Activated CD8-positive, alpha-beta memory T cell treated with anti-CD3 and anti-CD28 coated beads, Interleukin-2, amount 50 U/mL, for 1 hour (primary cell): ENCODE data around the gene TTC34.

Source experiments
- DNase-seq: peaks from one replicate; pipeline ENCODE4 v3.0.0-alpha.2; 2020; ENCODE audit errors: extremely low read depth

TTC34 gene

GRCh38 chr1:2642131-2642559, 159.3 kb downstream of the TTC34 start:
- no peak for DNase-seq

DNA sequence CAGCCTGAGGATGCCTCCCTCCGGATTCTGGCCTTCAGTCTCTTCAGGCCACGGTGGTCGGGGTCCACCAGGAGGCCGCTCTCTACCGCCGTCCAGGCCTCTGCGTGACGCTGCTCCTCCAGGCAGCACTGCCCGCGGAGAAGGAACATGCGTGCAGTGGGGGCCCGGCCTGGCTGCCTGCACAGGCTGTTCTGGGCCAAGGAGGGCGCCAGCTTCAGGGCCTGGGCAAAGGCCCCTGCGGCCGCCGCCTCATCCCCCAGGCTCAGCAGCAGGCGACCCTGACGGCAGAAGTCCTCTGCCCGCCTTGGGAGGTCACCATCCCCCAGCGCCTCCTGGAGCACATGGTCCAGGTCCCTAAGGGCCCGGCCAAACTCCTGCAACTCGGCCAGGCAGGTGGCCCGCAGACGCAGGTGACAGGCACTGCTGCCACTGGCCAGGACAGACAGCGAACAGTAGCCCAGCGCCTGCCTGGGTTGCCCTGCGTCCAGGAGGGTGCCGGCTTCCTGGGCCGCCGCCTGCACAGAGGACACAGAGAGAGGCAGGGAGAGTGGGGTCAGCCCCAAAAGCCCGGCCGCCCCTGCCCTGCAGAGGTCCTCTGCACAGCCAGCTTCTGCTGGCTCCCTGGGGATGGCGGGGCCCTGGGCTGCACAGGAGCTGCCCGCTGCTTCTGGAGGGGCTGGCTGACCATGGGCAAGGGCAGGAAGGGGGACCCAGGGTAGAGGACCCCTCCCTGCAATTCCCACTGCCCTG, 159.9 kb downstream of the TTC34 start:
- DNase-seq = no peak

DNA sequence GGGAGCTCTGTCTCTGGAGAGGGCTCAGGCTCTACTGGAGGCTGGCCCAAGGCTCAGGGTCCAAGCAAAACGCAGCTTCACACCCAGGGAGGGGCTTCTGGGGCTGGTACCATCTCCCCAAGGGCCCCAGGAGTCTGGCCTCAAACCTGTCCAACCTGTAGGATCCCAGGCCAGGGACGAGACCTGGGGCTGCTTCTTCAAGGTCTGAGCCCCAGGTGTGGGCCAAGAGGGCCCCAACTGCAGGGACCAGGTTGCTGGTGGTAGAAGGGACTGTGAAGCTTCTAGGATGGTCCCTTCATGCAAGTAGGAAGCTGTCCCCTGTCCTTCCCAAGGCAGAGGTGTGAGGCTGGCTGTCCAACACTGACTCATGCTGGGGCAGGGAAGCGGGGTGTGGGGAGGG, 160.9 kb downstream of the TTC34 start:
- DNase-seq = no peak

GRCh38 chr1:2639607-2640521, 161.6 kb downstream of the TTC34 start:
- DNase-seq = no peak

DNA sequence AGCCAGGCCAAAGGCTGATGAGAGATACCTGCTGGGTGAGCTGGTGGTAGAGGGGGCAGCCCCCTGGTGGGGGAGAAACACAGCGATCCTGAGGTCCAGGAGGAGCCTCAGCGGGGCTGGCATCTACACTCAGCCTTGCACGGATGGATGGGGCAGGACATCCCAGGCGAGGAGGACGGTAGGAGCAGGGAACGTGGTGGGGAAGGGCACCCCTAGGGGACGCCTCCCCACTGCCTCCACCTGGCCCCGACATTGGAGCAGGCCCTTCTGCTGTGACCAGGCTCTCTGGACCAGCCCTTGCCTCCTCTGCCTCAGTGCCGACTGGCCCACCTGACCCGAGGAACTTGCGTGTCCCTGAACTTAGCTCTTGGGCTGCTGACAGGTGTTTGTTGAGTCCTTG, 162.3 kb downstream of the TTC34 start:
- DNase-seq = no peak

DNA sequence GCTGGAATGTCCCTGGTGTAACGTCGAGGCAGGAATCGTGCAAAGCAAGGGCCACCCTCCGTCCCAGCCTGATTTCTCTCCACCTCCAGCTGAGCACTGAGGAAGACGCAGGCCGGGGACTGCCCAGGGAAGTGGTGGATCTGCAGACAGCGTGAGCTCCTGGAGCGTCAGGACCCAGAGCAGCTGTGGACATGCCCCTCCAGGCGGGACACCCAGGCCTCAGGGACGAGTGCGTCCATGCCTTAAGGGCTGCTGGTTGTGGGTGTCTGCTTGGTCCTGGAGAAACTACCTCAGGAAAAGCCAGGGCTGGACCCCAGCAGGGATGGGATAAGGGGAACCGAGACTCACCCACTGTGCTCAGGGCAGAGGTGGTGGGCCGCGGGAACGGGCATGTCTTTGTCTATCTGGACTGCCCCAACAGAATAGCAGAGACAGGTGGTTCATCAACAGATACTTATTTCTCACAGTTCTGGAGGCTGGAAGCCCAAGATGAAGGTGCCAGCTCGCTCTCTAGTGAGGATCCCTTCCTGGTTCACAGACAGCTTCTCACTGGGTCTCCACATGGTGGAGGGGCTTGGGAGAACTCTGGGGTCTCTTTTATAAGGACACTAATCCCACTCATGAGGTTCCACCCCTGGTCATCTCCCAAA, 162.9 kb downstream of the TTC34 start:
- no peak for DNase-seq

GRCh38 chr1:2637442-2638145, 163.9 kb downstream of the TTC34 start:
- DNase-seq = no peak

GRCh38 chr1:2636733-2637132, 164.8 kb downstream of the TTC34 start:
- DNase-seq = no peak

DNA sequence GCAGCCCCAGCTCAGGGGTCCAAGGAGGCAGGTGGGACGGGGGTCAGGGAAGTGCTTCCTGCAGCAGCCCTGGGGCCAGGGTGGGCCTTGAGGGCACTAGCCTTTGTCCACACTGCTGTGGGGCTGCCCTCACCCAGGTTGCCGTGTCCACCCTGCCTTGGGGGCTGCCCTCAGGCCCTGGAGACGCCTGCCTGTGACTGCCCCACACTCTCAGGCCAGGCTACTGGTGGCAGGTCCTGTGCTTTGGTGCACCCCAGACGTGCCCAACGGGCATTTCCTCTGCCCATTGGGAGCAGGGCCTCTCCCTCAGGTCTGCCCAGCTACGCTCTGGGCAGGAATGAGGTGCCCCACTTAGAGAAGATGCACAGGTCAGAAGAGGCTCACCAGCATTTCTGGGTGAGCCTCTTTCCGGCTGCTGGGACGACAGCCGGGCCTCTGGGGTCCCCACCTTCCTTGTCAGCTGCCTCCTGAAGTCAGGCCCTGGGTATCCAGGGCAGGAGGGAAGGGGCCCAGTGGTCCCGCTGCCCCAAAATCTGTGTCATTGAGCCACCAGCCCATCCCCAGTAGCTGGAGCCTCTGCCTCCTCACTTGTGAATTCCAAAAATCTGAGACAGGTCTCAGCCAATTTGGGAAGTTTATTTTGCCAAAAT, 166.0 kb downstream of the TTC34 start:
- no peak for DNase-seq

- no peak for DNase-seq
These were observed 167.5 kb downstream of the TTC34 start for GRCh38 chr1:2633936-2634491.

DNA sequence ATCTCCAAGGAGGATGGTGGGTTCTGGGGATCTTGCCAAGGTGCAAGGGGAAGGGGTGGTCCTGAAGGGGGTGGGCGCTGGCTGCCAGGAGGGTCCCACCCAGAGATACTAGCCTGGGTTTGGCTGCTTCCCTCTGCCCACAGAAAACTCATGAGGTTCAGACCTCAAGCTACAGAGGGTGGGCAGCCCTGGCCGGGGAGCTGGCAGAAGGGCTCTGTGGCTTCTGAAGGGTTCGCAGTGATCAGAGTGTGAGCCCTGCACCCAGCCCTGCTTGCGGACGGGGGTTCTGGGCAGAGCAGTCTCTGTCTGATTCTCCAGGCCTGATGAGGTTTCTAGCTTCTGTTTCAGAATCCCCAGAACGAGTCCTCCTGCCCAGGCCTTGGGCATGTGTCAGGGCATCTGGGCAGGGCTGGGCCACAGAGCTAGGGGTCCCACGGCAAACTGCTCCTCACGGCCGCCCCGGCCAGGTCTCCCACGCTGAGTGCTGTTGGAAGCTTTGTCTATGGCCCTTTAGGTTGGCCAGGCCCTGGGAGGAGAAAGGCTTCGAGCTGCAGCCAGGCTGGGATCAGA, 168.0 kb downstream of the TTC34 start:
- DNase-seq = no peak

- no peak for DNase-seq
These were observed 168.7 kb downstream of the TTC34 start, which contains the start of gene MMEL1 for GRCh38 chr1:2632561-2633361. Gene MMEL1, minus strand, starts transcription at chr1:2633016. Its CDS starts 3,532 bp downstream, at chr1:2629484.

DNA sequence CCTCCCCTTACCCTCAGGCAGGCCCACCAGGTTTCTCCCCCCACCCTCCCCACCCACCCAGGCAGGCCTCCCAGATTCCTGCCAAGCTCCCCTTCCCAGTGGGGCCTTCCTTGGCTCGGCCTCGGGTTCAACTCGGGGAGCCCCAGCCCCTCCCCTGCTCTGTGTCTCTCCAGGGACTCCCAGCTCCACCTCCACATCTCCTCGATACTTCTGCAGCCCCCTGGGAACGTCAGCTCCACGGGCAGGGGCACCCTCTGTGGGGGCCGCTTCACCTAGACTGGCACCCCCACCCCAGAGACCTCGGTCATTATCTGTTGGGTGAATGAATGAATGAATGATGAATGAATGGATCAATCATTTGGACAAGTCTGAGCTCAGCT, 169.5 kb downstream of the TTC34 start:
- no peak for DNase-seq

- DNase-seq = no peak
These were observed 170.1 kb downstream of the TTC34 start for GRCh38 chr1:2631136-2632050.

DNA sequence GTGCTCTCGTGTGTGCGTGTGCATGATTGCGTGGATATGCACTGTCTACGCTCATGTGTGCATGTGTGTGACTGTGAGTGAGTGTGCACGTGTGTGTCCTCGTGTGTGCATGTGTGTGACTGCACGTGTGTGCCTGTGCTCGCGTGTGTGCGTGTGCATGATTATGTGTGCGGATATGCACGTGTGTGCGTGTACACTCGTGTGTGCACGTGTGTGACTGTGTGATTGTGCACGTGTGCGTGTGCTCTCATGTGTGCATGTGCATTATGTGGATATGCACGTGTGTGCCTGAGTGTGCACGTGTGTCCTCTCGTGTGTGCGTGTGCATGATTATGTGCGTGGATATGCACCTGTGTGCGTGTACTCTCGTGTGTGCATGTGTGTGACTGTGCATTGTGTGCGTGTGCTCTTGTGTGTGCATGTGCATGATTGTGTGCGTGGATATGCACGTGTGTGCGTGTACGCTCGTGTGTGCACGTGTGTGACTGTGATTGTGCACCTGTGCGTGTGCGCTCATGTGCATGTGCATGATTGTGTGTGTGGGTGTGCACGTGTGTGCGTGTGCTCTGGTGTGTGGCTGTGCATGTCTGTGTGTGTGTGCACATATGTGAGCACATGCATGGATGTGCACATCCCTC, 170.9 kb downstream of the TTC34 start:
- no peak for DNase-seq

DNA sequence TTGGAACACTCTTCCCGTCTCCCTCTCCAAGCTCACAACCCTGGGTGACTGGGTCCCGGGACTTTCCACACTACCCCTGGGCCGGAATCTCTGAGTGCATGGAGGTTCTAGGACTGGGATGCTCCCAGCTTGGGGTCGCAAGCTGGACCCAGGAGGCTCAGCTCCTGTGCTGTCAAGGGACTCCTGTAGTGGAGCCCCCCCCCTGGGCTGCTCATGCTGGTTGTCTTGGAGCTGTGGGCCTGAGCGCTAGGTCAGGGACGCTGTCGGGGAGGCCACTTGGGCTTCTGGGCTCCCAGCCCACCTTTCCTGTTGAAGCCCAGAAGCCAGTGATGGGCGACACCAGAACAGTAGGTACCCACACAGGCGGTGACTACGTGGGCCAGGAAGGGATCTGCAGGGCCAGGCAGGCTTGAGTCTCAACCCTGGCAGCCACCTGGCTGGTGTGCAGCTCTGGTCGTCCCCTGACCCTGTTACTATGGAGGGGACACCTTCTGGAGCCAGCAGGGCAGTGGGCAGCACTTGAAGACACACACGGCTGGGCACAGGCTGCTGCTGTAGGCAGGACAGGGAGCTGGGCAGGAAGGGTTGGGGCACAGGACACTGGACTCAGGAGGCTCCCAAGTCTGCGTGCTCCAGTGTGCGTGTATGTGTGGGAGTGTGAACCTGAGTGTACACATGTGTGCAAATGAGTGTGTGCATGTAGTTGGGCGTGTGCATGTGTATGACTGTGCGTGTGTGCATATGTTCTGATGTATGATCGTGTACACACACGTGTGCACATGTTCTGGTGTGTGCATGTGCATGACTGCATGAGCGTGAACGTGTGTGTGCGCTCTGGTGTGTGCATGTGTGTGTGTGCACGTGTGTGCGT, 171.6 kb downstream of the TTC34 start:
- no peak for DNase-seq
